Skin epidermis (tissue), 12 donors: ENCODE data around the gene DUSP22.

Source experiments
- H3K27ac ChIP-seq, 21 experiments: fragments of 200-600 bp; sonication (generic) in 11 of 21; one replicate each; pipeline ENCODE4 v1.5.0; 2020; ENCODE audit warnings: mild to moderate bottlenecking in 3 of 21, inconsistent platforms in 2 of 21, moderate library complexity in 2 of 21
- H3K4me3 ChIP-seq, 7 experiments: fragments of 200-600 bp; sonication (generic) in 2 of 7; one replicate each; pipeline ENCODE4 v1.5.0; 2020; ENCODE audit warnings: inconsistent platforms in 2 of 7, mild to moderate bottlenecking in 2 of 7, moderate library complexity in 1 of 7

Gene DUSP22

GRCh38 chr6:358847-359246, 66.6 kb downstream of the DUSP22 start:
- Histone ChIP-seq H3K4me3 (no peak overlapping the region), H3K27ac (no peak overlapping the region)

GRCh38 chr6:359261-360035, 67.2 kb downstream of the DUSP22 start:
- no peak overlapping the region for H3K27ac ChIP-seq

GRCh38 chr6:360349-360748, 68.1 kb downstream of the DUSP22 start:
- no peak overlapping the region for H3K27ac ChIP-seq
- no peak overlapping the region for H3K4me3 ChIP-seq

More at GRCh38 chr6:359261-360035, 67.2 kb downstream of the DUSP22 start:
- no peak overlapping the region for H3K4me3 ChIP-seq

GRCh38 chr6:360764-361373, 68.6 kb downstream of the DUSP22 start:
- Histone ChIP-seq H3K27ac (no peak overlapping the region), H3K4me3 (no peak overlapping the region)

- Histone ChIP-seq H3K27ac (no peak overlapping the region), H3K4me3 (no peak overlapping the region)
Measured at GRCh38 chr6:361411-362132, 69.3 kb downstream of the DUSP22 start.

- no peak overlapping the region for H3K27ac ChIP-seq
- H3K4me3 ChIP-seq: no peak overlapping the region
Measured at GRCh38 chr6:362231-362923, 70.1 kb downstream of the DUSP22 start.

- Histone ChIP-seq H3K27ac (no peak overlapping the region), H3K4me3 (no peak overlapping the region)
Measured at GRCh38 chr6:362924-363249, 70.6 kb downstream of the DUSP22 start.

GRCh38 chr6:363291-363690, 71.0 kb downstream of the DUSP22 start:
- Histone ChIP-seq H3K27ac (no peak overlapping the region), H3K4me3 (no peak overlapping the region)

- no peak overlapping the region for H3K27ac ChIP-seq
- no peak overlapping the region for H3K4me3 ChIP-seq
Measured at GRCh38 chr6:363909-364308, 71.6 kb downstream of the DUSP22 start.

GRCh38 chr6:364609-365540, 72.6 kb downstream of the DUSP22 start:
- H3K27ac ChIP-seq: no peak overlapping the region
- no peak overlapping the region for H3K4me3 ChIP-seq

GRCh38 chr6:365835-366234, 73.5 kb downstream of the DUSP22 start:
- no peak overlapping the region for H3K4me3 ChIP-seq
- H3K27ac ChIP-seq: no peak overlapping the region

GRCh38 chr6:366389-367297, 74.4 kb downstream of the DUSP22 start:
- H3K27ac ChIP-seq: no peak overlapping the region

GRCh38 chr6:367298-367794, 75.1 kb downstream of the DUSP22 start:
- Histone ChIP-seq H3K4me3 (no peak overlapping the region), H3K27ac (no peak overlapping the region)

More at GRCh38 chr6:366389-367297, 74.4 kb downstream of the DUSP22 start:
- no peak overlapping the region for H3K4me3 ChIP-seq

- no peak overlapping the region for H3K27ac ChIP-seq
- no peak overlapping the region for H3K4me3 ChIP-seq
Measured at GRCh38 chr6:367891-368630, 75.8 kb downstream of the DUSP22 start.

GRCh38 chr6:369559-370431, 77.5 kb downstream of the DUSP22 start:
- H3K27ac ChIP-seq: no peak overlapping the region

GRCh38 chr6:370555-370954, 78.3 kb downstream of the DUSP22 start:
- Histone ChIP-seq H3K27ac (no peak overlapping the region), H3K4me3 (no peak overlapping the region)

More at GRCh38 chr6:369559-370431, 77.5 kb downstream of the DUSP22 start:
- H3K4me3 ChIP-seq: no peak overlapping the region
